ENCODE measurements around the gene POLR3H.

POLR3H gene

DNA sequence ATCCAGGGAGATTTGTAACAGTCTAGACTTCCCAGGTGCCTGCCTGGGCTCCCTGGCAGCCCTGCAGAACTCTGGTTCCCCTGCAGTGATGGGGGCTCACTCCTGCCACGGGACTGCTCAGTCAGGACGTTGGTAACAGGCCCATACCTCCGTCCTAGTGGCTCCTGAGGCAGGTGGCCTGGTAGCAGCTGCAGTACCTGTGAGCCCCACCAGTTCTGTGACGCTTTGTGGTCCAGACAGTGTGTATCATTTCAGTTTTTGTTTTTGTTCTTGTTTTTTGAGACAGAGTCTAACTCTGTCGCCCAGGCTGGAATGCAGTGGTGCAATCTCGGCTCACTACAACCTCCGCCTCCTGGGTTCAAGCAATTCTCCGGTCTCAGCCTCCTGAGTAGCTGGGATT lies 27.8 kb downstream of the POLR3H start:
- TF ChIP-seq, protein P1, sequence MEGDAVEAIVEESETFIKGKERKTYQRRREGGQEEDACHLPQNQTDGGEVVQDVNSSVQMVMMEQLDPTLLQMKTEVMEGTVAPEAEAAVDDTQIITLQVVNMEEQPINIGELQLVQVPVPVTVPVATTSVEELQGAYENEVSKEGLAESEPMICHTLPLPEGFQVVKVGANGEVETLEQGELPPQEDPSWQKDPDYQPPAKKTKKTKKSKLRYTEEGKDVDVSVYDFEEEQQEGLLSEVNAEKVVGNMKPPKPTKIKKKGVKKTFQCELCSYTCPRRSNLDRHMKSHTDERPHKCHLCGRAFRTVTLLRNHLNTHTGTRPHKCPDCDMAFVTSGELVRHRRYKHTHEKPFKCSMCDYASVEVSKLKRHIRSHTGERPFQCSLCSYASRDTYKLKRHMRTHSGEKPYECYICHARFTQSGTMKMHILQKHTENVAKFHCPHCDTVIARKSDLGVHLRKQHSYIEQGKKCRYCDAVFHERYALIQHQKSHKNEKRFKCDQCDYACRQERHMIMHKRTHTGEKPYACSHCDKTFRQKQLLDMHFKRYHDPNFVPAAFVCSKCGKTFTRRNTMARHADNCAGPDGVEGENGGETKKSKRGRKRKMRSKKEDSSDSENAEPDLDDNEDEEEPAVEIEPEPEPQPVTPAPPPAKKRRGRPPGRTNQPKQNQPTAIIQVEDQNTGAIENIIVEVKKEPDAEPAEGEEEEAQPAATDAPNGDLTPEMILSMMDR (IDR thresholded peaks at IDR 0.05; ENCODE audit: control insufficient read depth, insufficient read depth, low read depth, low read length, missing control alignments) = no peak
- DNase-seq (ENCODE audit: low read depth) = no peak
- no peak overlapping the region for H3K4me3 ChIP-seq (ENCODE audit: control insufficient read depth, low read depth, low read length)

DNA sequence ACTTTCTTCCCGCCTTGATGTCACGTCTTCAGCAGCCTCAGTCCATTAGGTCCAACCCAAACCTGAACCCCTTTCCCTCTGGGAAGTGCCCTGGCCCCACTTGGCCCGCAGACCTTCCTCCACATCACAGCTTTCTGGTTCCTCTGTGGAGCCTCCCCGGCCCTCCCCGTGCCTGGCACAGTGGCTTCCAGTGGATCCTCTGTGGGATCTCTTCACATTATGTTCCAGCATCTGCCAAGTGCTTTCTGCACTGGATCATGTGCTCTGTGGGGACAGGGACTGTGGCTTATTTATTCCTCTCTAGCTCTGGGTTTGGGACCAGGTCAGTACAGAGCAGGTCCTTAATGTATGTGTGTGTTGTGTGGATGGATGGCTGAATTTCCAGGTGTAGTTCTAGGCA lies 30.9 kb downstream of the POLR3H start:
- DNase-seq (ENCODE audit: low read depth) = no peak
- H3K4me3 ChIP-seq (ENCODE audit: control insufficient read depth, low read depth, low read length) = no peak overlapping the region
- TF ChIP-seq, protein P1 (IDR thresholded peaks at IDR 0.05; ENCODE audit: control insufficient read depth, insufficient read depth, low read depth, low read length, missing control alignments) = no peak

GRCh38 chr22:41512421-41513194 lies 31.7 kb downstream of the POLR3H start:
- TF ChIP-seq, protein P1 (IDR thresholded peaks at IDR 0.05; ENCODE audit: control insufficient read depth, insufficient read depth, low read depth, low read length, missing control alignments) = no peak
- DNase-seq (ENCODE audit: low read depth) = no peak

DNA sequence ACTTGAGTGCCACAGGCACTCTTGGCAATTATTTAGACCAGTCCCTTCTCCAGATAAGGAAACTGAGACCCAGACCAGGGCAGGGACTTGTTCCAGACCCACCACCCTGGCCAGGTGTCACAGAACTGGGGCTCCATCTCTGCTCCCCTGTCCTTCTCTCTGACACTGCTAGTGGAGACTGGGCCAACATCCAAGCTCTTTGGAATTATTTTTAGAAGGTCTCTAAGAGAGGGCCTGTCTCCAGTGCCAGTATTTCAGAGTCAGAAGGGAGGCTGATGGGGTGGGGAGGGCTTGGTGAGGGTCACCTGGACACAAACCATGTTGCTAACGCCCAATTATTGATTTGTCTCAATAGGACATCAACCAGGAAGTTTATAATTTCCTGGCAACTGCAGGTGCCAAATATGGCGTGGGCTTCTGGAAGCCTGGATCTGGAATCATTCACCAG lies 32.7 kb downstream of the POLR3H start:
- no peak overlapping the region for H3K4me3 ChIP-seq (ENCODE audit: control insufficient read depth, low read depth, low read length)
- TF ChIP-seq, protein P1 (IDR thresholded peaks at IDR 0.05; ENCODE audit: control insufficient read depth, insufficient read depth, low read depth, low read length, missing control alignments) = no peak
- DNase-seq (ENCODE audit: low read depth) = no peak

More at GRCh38 chr22:41512421-41513194, 31.7 kb downstream of the POLR3H start:
- H3K4me3 ChIP-seq (ENCODE audit: control insufficient read depth, low read depth, low read length) = no peak overlapping the region

DNA sequence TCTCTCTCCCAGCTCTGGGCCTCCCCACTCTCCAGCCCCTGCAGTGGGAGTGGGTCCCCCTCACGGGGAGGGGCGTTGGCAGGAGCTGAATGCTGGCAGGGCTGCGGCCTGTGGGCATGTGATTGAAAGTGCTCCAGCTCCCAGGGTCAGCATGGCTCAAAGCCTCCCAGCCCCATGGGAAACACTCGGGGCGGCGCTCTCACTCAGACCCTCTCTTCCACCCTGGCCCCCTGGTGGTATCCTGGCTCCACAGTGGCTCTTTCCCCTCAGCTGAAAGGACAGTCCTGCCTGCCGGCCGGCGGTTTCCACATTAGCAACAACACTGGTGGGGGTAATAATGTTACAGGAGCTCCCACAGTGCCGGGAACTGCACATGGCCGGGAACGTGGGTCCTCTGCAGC lies 35.5 kb downstream of the POLR3H start:
- H3K4me3 ChIP-seq (ENCODE audit: control insufficient read depth, low read depth, low read length) = no peak overlapping the region
- TF ChIP-seq, protein P1 (IDR thresholded peaks at IDR 0.05; ENCODE audit: control insufficient read depth, insufficient read depth, low read depth, low read length, missing control alignments) = no peak
- no peak for DNase-seq (ENCODE audit: low read depth)

DNA sequence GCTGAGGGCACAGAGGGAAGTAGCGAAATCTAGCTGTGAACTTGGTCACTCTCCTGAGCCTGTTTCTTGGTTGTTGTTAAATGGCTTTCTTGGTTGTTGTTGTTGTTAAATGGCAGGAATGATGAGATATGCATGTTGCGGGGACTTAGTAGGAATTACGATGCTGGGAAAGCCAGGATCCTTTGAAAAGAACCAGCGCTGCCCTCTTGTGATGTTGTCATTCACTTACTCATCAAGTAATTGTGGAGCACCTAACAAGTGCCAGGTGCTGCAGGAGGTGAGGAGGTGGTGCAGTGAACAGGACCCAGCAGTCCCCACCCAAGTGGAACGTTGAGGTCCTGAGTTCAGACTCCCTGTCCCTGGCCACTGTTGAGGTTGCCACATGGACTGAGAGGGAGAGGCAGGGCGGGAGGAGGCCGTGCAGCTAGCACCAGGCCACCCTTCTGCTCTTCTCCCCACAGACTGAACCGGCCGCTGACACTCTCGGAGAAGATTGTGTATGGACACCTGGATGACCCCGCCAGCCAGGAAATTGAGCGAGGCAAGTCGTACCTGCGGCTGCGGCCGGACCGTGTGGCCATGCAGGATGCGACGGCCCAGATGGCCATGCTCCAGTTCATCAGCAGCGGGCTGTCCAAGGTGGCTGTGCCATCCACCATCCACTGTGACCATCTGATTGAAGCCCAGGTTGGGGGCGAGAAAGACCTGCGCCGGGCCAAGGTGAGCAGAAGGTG lies 36.8 kb downstream of the POLR3H start:
- DNase-seq (ENCODE audit: low read depth) = no peak
- TF ChIP-seq, protein P1 (IDR thresholded peaks at IDR 0.05; ENCODE audit: control insufficient read depth, insufficient read depth, low read depth, low read length, missing control alignments) = no peak
- no peak overlapping the region for H3K4me3 ChIP-seq (ENCODE audit: control insufficient read depth, low read depth, low read length)
